K562 (cell line): Measurements from ENCODE around the gene SLC2A14. TPM values are rescaled to one million over a fixed set of nuclear protein-coding genes. Genes with fewer than 3 reads are reported as not detected.
A peak's percentile ranks its signal among the peaks of the same experiment; 100 is the strongest.

Source experiments
- ATF6 ChIP-seq: sonication (generic); formaldehyde crosslinking; IDR thresholded peaks from 2 replicates; pipeline ENCODE4 v1.4.0; 2020; ENCODE audit warnings: mild to moderate bottlenecking, missing genetic modification reagents
- BCOR ChIP-seq: fragments of 450-650 bp; IDR thresholded peaks from 2 replicates; pipeline ENCODE4 v1.6.1; 2016
- CC2D1A ChIP-seq: fragments of 450-650 bp; IDR thresholded peaks from 2 replicates; pipeline ENCODE4 v1.6.1; 2017; ENCODE audit warnings: mild to moderate bottlenecking
- DPF2 ChIP-seq: fragments of 450-650 bp; IDR thresholded peaks from 2 replicates; pipeline ENCODE4 v1.6.1; 2016
- E2F5 ChIP-seq: sonication (generic); formaldehyde crosslinking; IDR thresholded peaks from 2 replicates; pipeline ENCODE4 v1.8.0; 2022; ENCODE audit warnings: mild to moderate bottlenecking, missing genetic modification reagents
- ESRRB ChIP-seq: fragments of 250-450 bp; sonication (Bioruptor Pico); IDR thresholded peaks from 2 replicates; pipeline ENCODE4 v1.5.0; 2020; ENCODE audit warnings: mild to moderate bottlenecking, moderate library complexity, borderline replicate concordance
- JUND ChIP-seq, 2 experiments: IDR thresholded peaks; 2 replicates in 1 of 2; 3 replicates in 1 of 2; pipeline ENCODE4 v1.6.1; 2011; ENCODE audit warnings: borderline replicate concordance in 2 of 2, low read depth in 2 of 2, low read length in 2 of 2, improper control_type of control experiment in 1 of 2, missing biosample characterization in 1 of 2, missing genetic modification characterization in 1 of 2, missing genetic modification reagents in 1 of 2
- MBD1 ChIP-seq: fragments of 250-450 bp; sonication (Bioruptor Pico); IDR thresholded peaks from 2 replicates; pipeline ENCODE4 v1.8.0; 2022; ENCODE audit warnings: inconsistent platforms
- MYNN ChIP-seq, 2 experiments: sonication (generic); formaldehyde crosslinking in 1 of 2; IDR thresholded peaks; 2 replicates each; pipeline versions ENCODE4 v1.5.0 to v1.6.1; 2016 to 2020; ENCODE audit warnings: antibody characterized with exemption in 1 of 2, missing genetic modification reagents in 1 of 2
- POLR3G ChIP-seq: IDR thresholded peaks from 2 replicates; pipeline ENCODE4 v1.6.1; 2011; ENCODE audit not compliant: insufficient read length, insufficient replicate concordance; ENCODE audit errors: extremely low read depth
- RAD51 ChIP-seq: fragments of 450-650 bp; IDR thresholded peaks from 2 replicates; pipeline ENCODE4 v1.7.1; 2016; ENCODE audit warnings: low read depth, mild to moderate bottlenecking, borderline replicate concordance
- RFX5 ChIP-seq: IDR thresholded peaks from 2 replicates; pipeline ENCODE4 v1.6.1; 2011; ENCODE audit warnings: low read depth, mild to moderate bottlenecking, improper control_type of control experiment, low read length
- SETDB1 ChIP-seq: IDR thresholded peaks from one replicate; pipeline ENCODE4 v1.6.1; 2012; ENCODE audit warnings: low read length, control low read depth, inconsistent platforms
- SRSF7 ChIP-seq: fragments of 200-400 bp; formaldehyde crosslinking; optimal IDR thresholded peaks from 2 replicates; pipeline ENCODE3; 2017; ENCODE audit warnings: mild to moderate bottlenecking, low read depth, low read length
- USF2 ChIP-seq: sonication (generic); formaldehyde crosslinking; IDR thresholded peaks from 2 replicates; pipeline ENCODE4 v1.5.0; 2020; ENCODE audit warnings: missing genetic modification reagents
- ZBTB26 ChIP-seq: fragments of 450-650 bp; formaldehyde crosslinking; IDR thresholded peaks from 2 replicates; pipeline ENCODE4 v1.4.0; 2022; ENCODE audit warnings: missing genetic modification characterization
- ZFX ChIP-seq: sonication (generic); formaldehyde crosslinking; IDR thresholded peaks from 2 replicates; pipeline ENCODE4 v1.8.0; 2022; ENCODE audit warnings: mild to moderate bottlenecking, missing genetic modification reagents, moderate library complexity
- ZNF165 ChIP-seq: fragments of 250-450 bp; sonication (Bioruptor Pico); IDR thresholded peaks from 2 replicates; pipeline ENCODE4 v1.4.0; 2020; ENCODE audit warnings: borderline replicate concordance
- ZNF444 ChIP-seq: fragments of 250-450 bp; sonication (Bioruptor Pico); IDR thresholded peaks from 2 replicates; pipeline ENCODE4 v1.4.0; 2020; ENCODE audit warnings: mild to moderate bottlenecking, moderate library complexity
- ZNF740 ChIP-seq, 3 experiments: fragments of 200-800 bp in 1 of 3; sonication (Bioruptor generic) in 1 of 3; sonication (generic) in 1 of 3; formaldehyde crosslinking in 1 of 3; IDR thresholded peaks; 2 replicates each; pipeline versions ENCODE4 v1.6.1 to v1.8.0; 2016 to 2022; ENCODE audit warnings: mild to moderate bottlenecking in 2 of 3, missing compliant biosample characterization in 2 of 3, missing genetic modification characterization in 2 of 3, missing genetic modification reagents in 1 of 3
- polyA plus RNA-seq, 8 experiments: library from polyadenylated mRNA; depleted of rRNA in 4 of 8; stranded (reverse) in 5 of 8; unstranded in 3 of 8; fragments of >200 nt; fragmentation: Nextera tagmentation in 2 of 8; fragmentation: Illumina TruSeq in 1 of 8; extraction: Ambion mirVana in 2 of 8; extraction: Trizol in 1 of 8; gene quantifications; 2 replicates each; pipeline versions ENCODE4 v1.2.1 to v1.2.3, GENCODE V29; 2011 to 2014; ENCODE audit warnings: inconsistent platforms in 1 of 8, missing spikeins in 1 of 8
- total RNA-seq, 7 experiments: library from RNA; depleted of rRNA in 6 of 7; stranded (reverse); fragments of >200 nt in 6 of 7; fragmentation: Illumina TruSeq in 2 of 7; extraction: Trizol in 2 of 7; gene quantifications; 2 replicates each; pipeline versions ENCODE4 v1.2.1 to v1.2.3, GENCODE V29; 2011 to 2021; ENCODE audit warnings: low replicate concordance in 1 of 7

Gene SLC2A14
- total and polyA plus RNA-seq, 9 of the 15 experiments (the other 6 are each of a cell fraction or from before 2014, with no cell fraction given), result 0.13 to 8.9 (median 4.8) TPM; not detected in 1

- TF ChIP-seq CC2D1A (no peak), ZNF740 (CRISPR knock-in tag; IDR thresholded peaks at IDR 0.05) (no peak), ZNF740 (tag; IDR thresholded peaks at IDR 0.05) (no peak), SRSF7 (no peak), DPF2 (peak; percentile 83), ZBTB26 (CRISPR knock-in tag) (no peak), POLR3G (no peak), JUND (IDR thresholded peaks at IDR 0.05; ENCODE audit: borderline replicate concordance, low read depth, low read length) (peak; percentile 77), JUND (tag; IDR thresholded peaks at IDR 0.05; ENCODE audit: borderline replicate concordance, low read depth, low read length) (peak; percentile 78; the same call in 1 of the 3 replicates), RAD51 (no peak), MBD1 (CRISPR knock-in tag) (no peak), MYNN (IDR thresholded peaks at IDR 0.05) (no peak), MYNN (CRISPR knock-in tag; IDR thresholded peaks at IDR 0.05) (no peak), ESRRB (no peak), RFX5 (no peak), ATF6 (CRISPR knock-in tag) (no peak), E2F5 (no peak), ZFX (CRISPR knock-in tag) (no peak), USF2 (CRISPR knock-in tag) (no peak), SETDB1 (no peak), ZNF444 (CRISPR knock-in tag) (no peak), ZNF165 (CRISPR knock-in tag) (no peak), BCOR (no peak)
Observed at GRCh38 chr12:7907009-7907408, 34.3 kb upstream of the SLC2A14 start (continued).
